Measurements from ENCODE around the gene FIGNL2.

- TF ChIP-seq CTCF (IDR thresholded peaks at IDR 0.05) (no peak), POLR2A (IDR thresholded peaks at IDR 0.05) (no peak)
Observed at GRCh38 chr12:51777973-51778372, 70.5 kb downstream of the FIGNL2 start.

Measured in tibial nerve (tissue), 3 donors.